ENCODE data around the gene CPED1.

The CPED1 gene

GRCh38 chr7:121153995-121154394 lies 165.5 kb downstream of the CPED1 start:
- Histone ChIP-seq H3K27ac (ENCODE audit: low read length) (no peak overlapping the region), H3K4me3 (ENCODE audit: low read length) (no peak overlapping the region), H3K4me1 (ENCODE audit: insufficient read depth, low read length) (no peaks in the 10 kb centered on the region), H3K9me3 (ENCODE audit: insufficient read depth, low read depth, low read length) (no peaks in the 10 kb centered on the region), H3K27me3 (ENCODE audit: insufficient read depth, low read length) (no peaks in the 10 kb centered on the region), H3K9ac (ENCODE audit: low read depth, low read length) (no peak overlapping the region), H3K36me3 (ENCODE audit: insufficient read depth, low read depth, low read length) (no peaks in the 10 kb centered on the region)

- no peaks in the 10 kb centered on the region for H3K27me3 ChIP-seq (ENCODE audit: insufficient read depth, low read length)
- no peaks in the 10 kb centered on the region for H3K36me3 ChIP-seq (ENCODE audit: insufficient read depth, low read depth, low read length)
- H3K9ac ChIP-seq (ENCODE audit: low read depth, low read length) = no peak overlapping the region
- no peak overlapping the region for H3K27ac ChIP-seq (ENCODE audit: low read length)
- no peaks in the 10 kb centered on the region for H3K4me1 ChIP-seq (ENCODE audit: insufficient read depth, low read length)
- no peaks in the 10 kb centered on the region for H3K9me3 ChIP-seq (ENCODE audit: insufficient read depth, low read depth, low read length)
- no peak overlapping the region for H3K4me3 ChIP-seq (ENCODE audit: low read length)
Measured at GRCh38 chr7:121156825-121157224, 168.3 kb downstream of the CPED1 start.

- Histone ChIP-seq H3K36me3 (ENCODE audit: insufficient read depth, low read depth, low read length) (no peaks in the 10 kb centered on the region), H3K27ac (ENCODE audit: low read length) (no peak overlapping the region), H3K9me3 (ENCODE audit: insufficient read depth, low read depth, low read length) (no peaks in the 10 kb centered on the region), H3K4me3 (ENCODE audit: low read length) (no peak overlapping the region), H3K4me1 (ENCODE audit: insufficient read depth, low read length) (no peaks in the 10 kb centered on the region), H3K9ac (ENCODE audit: low read depth, low read length) (no peak overlapping the region), H3K27me3 (ENCODE audit: insufficient read depth, low read length) (no peaks in the 10 kb centered on the region)
Measured at GRCh38 chr7:121157341-121157751, 168.8 kb downstream of the CPED1 start.

- Histone ChIP-seq H3K27ac (ENCODE audit: low read length) (no peak overlapping the region), H3K4me3 (ENCODE audit: low read length) (no peak overlapping the region), H3K27me3 (ENCODE audit: insufficient read depth, low read length) (no peaks in the 10 kb centered on the region), H3K4me1 (ENCODE audit: insufficient read depth, low read length) (no peaks in the 10 kb centered on the region), H3K9me3 (ENCODE audit: insufficient read depth, low read depth, low read length) (no peaks in the 10 kb centered on the region), H3K36me3 (ENCODE audit: insufficient read depth, low read depth, low read length) (no peaks in the 10 kb centered on the region), H3K9ac (ENCODE audit: low read depth, low read length) (no peak overlapping the region)
Measured at GRCh38 chr7:121157885-121158590, 169.5 kb downstream of the CPED1 start.

GRCh38 chr7:121158665-121159064 lies 170.2 kb downstream of the CPED1 start:
- H3K9ac ChIP-seq (ENCODE audit: low read depth, low read length) = no peak overlapping the region
- no peaks in the 10 kb centered on the region for H3K36me3 ChIP-seq (ENCODE audit: insufficient read depth, low read depth, low read length)
- H3K4me1 ChIP-seq (ENCODE audit: insufficient read depth, low read length) = no peaks in the 10 kb centered on the region
- no peak overlapping the region for H3K4me3 ChIP-seq (ENCODE audit: low read length)
- no peaks in the 10 kb centered on the region for H3K9me3 ChIP-seq (ENCODE audit: insufficient read depth, low read depth, low read length)
- H3K27ac ChIP-seq (ENCODE audit: low read length) = no peak overlapping the region
- no peaks in the 10 kb centered on the region for H3K27me3 ChIP-seq (ENCODE audit: insufficient read depth, low read length)

- Histone ChIP-seq H3K4me1 (ENCODE audit: insufficient read depth, low read length) (no peaks in the 10 kb centered on the region), H3K4me3 (ENCODE audit: low read length) (no peak overlapping the region), H3K27ac (ENCODE audit: low read length) (no peak overlapping the region), H3K36me3 (ENCODE audit: insufficient read depth, low read depth, low read length) (no peaks in the 10 kb centered on the region), H3K9me3 (ENCODE audit: insufficient read depth, low read depth, low read length) (no peaks in the 10 kb centered on the region), H3K9ac (ENCODE audit: low read depth, low read length) (no peak overlapping the region), H3K27me3 (ENCODE audit: insufficient read depth, low read length) (no peaks in the 10 kb centered on the region)
Measured at GRCh38 chr7:121159553-121159952, 171.0 kb downstream of the CPED1 start.

- no peaks in the 10 kb centered on the region for H3K9me3 ChIP-seq (ENCODE audit: insufficient read depth, low read depth, low read length)
- H3K4me3 ChIP-seq (ENCODE audit: low read length) = no peak overlapping the region
- no peak overlapping the region for H3K27ac ChIP-seq (ENCODE audit: low read length)
- no peak overlapping the region for H3K9ac ChIP-seq (ENCODE audit: low read depth, low read length)
- no peaks in the 10 kb centered on the region for H3K27me3 ChIP-seq (ENCODE audit: insufficient read depth, low read length)
- no peaks in the 10 kb centered on the region for H3K4me1 ChIP-seq (ENCODE audit: insufficient read depth, low read length)
- no peaks in the 10 kb centered on the region for H3K36me3 ChIP-seq (ENCODE audit: insufficient read depth, low read depth, low read length)
Measured at GRCh38 chr7:121160150-121161008, 171.9 kb downstream of the CPED1 start.

GRCh38 chr7:121163699-121164098 lies 175.2 kb downstream of the CPED1 start:
- Histone ChIP-seq H3K4me1 (ENCODE audit: insufficient read depth, low read length) (no peaks in the 10 kb centered on the region), H3K9me3 (ENCODE audit: insufficient read depth, low read depth, low read length) (no peaks in the 10 kb centered on the region), H3K27me3 (ENCODE audit: insufficient read depth, low read length) (no peaks in the 10 kb centered on the region)

GRCh38 chr7:121164247-121164646 lies 175.7 kb downstream of the CPED1 start:
- Histone ChIP-seq H3K27ac (ENCODE audit: low read length) (no peak overlapping the region), H3K4me1 (ENCODE audit: insufficient read depth, low read length) (no peaks in the 10 kb centered on the region), H3K9me3 (ENCODE audit: insufficient read depth, low read depth, low read length) (no peaks in the 10 kb centered on the region), H3K27me3 (ENCODE audit: insufficient read depth, low read length) (no peaks in the 10 kb centered on the region), H3K9ac (ENCODE audit: low read depth, low read length) (no peak overlapping the region), H3K36me3 (ENCODE audit: insufficient read depth, low read depth, low read length) (no peaks in the 10 kb centered on the region), H3K4me3 (ENCODE audit: low read length) (no peak overlapping the region)

More at GRCh38 chr7:121163699-121164098, 175.2 kb downstream of the CPED1 start:
- H3K9ac ChIP-seq (ENCODE audit: low read depth, low read length) = no peak overlapping the region
- H3K36me3 ChIP-seq (ENCODE audit: insufficient read depth, low read depth, low read length) = no peaks in the 10 kb centered on the region
- H3K4me3 ChIP-seq (ENCODE audit: low read length) = no peak overlapping the region
- H3K27ac ChIP-seq (ENCODE audit: low read length) = no peak overlapping the region

GRCh38 chr7:121166916-121167315 lies 178.4 kb downstream of the CPED1 start:
- Histone ChIP-seq H3K9me3 (ENCODE audit: insufficient read depth, low read depth, low read length) (no peaks in the 10 kb centered on the region), H3K4me3 (ENCODE audit: low read length) (no peak overlapping the region), H3K27ac (ENCODE audit: low read length) (no peak overlapping the region), H3K9ac (ENCODE audit: low read depth, low read length) (no peak overlapping the region), H3K4me1 (ENCODE audit: insufficient read depth, low read length) (no peaks in the 10 kb centered on the region), H3K36me3 (ENCODE audit: insufficient read depth, low read depth, low read length) (no peaks in the 10 kb centered on the region), H3K27me3 (ENCODE audit: insufficient read depth, low read length) (no peaks in the 10 kb centered on the region)

GRCh38 chr7:121167971-121168370 lies 179.5 kb downstream of the CPED1 start:
- H3K27me3 ChIP-seq (ENCODE audit: insufficient read depth, low read length) = no peaks in the 10 kb centered on the region
- no peaks in the 10 kb centered on the region for H3K36me3 ChIP-seq (ENCODE audit: insufficient read depth, low read depth, low read length)
- H3K27ac ChIP-seq (ENCODE audit: low read length) = no peak overlapping the region
- H3K9ac ChIP-seq (ENCODE audit: low read depth, low read length) = no peak overlapping the region
- H3K9me3 ChIP-seq (ENCODE audit: insufficient read depth, low read depth, low read length) = no peaks in the 10 kb centered on the region
- no peaks in the 10 kb centered on the region for H3K4me1 ChIP-seq (ENCODE audit: insufficient read depth, low read length)
- no peak overlapping the region for H3K4me3 ChIP-seq (ENCODE audit: low read length)

GRCh38 chr7:121169469-121169868 lies 181.0 kb downstream of the CPED1 start:
- no peaks in the 10 kb centered on the region for H3K27me3 ChIP-seq (ENCODE audit: insufficient read depth, low read length)
- no peak overlapping the region for H3K27ac ChIP-seq (ENCODE audit: low read length)
- H3K36me3 ChIP-seq (ENCODE audit: insufficient read depth, low read depth, low read length) = no peaks in the 10 kb centered on the region
- H3K9me3 ChIP-seq (ENCODE audit: insufficient read depth, low read depth, low read length) = no peaks in the 10 kb centered on the region
- no peak overlapping the region for H3K4me3 ChIP-seq (ENCODE audit: low read length)
- no peak overlapping the region for H3K9ac ChIP-seq (ENCODE audit: low read depth, low read length)
- no peaks in the 10 kb centered on the region for H3K4me1 ChIP-seq (ENCODE audit: insufficient read depth, low read length)
